Muscle layer of colon (tissue), 2 donors: Measurements from ENCODE around the gene SCN10A.

Experiments
- H3K27ac ChIP-seq: one replicate; pipeline ENCODE4 v1.7.0; 2013; ENCODE audit warnings: low read depth, mild to moderate bottlenecking, low read length, moderate library complexity
- H3K27me3 ChIP-seq, 2 donors: one replicate each; pipeline ENCODE4 v1.7.0; 2013; ENCODE audit warnings: low read length in 2 of 2, mild to moderate bottlenecking in 2 of 2; ENCODE audit not compliant: insufficient read depth in 2 of 2, control insufficient read depth in 1 of 2
- H3K36me3 ChIP-seq: one replicate; pipeline ENCODE4 v1.7.0; 2013; ENCODE audit warnings: mild to moderate bottlenecking, low read length; ENCODE audit not compliant: insufficient read depth
- H3K4me1 ChIP-seq: one replicate; pipeline ENCODE4 v1.7.0; 2013; ENCODE audit warnings: mild to moderate bottlenecking, low read length; ENCODE audit not compliant: insufficient read depth
- H3K4me3 ChIP-seq, 2 donors: one replicate each; pipeline ENCODE4 v1.7.0; 2013; ENCODE audit warnings: low read length in 2 of 2, low read depth in 1 of 2, mild to moderate bottlenecking in 1 of 2, moderate library complexity in 1 of 2
- H3K9ac ChIP-seq: one replicate; pipeline ENCODE4 v1.7.0; 2013; ENCODE audit warnings: low read length
- H3K9me3 ChIP-seq: one replicate; pipeline ENCODE4 v1.7.0; 2013; ENCODE audit warnings: mild to moderate bottlenecking, low read length
- donor health status: abdominal sarcoma.
- donor health status: Adenocarcinoma of cecum.

The SCN10A gene

DNA sequence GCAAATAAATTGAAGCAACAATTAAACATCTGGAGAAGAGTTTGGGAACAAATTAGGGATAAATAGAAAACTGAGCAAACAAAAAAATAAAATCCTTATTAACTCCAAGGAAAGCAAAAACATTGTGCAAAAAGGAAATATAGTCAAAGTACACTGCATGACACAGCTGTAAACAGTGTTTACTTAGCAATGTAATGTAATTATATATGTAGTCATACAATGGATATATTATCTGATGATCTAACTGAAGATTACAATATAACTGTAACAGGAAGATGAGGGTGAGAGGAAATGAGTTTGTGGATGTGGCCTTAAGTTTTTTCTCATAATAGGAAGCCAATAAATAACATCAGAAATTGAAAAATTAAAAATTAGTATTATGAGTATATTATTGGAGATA lies 42.5 kb downstream of the SCN10A start:
- Histone ChIP-seq H3K4me3 (no peak overlapping the region), H3K36me3 (no peaks in the 10 kb centered on the region), H3K4me1 (no peaks in the 10 kb centered on the region), H3K9me3 (no peaks in the 10 kb centered on the region), H3K27ac (no peak overlapping the region), H3K9ac (no peak overlapping the region), H3K27me3 (no peaks in the 10 kb centered on the region)

DNA sequence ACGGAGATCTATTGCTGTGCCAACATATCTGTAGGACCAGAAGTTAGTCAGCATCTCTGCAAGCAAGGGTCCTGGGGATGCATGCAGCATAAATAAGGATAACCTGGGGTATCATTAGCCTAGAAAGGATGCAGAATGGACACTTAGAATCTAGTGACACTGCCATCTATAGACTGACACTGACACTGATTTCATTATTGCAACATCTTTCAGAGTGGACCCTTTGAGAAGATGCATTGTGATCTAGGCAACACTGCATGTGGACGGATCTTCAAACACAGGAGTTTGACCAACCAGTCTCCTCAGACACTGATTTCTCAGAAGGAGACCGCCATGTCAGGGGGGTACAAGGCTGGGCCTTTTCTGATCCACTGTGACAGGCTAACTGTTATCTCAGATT lies 52.4 kb downstream of the SCN10A start:
- Histone ChIP-seq H3K9me3 (peaks cover 3% of the 10 kb centered on the region), H3K9ac (no peak overlapping the region), H3K4me3 (no peak overlapping the region), H3K4me1 (no peaks in the 10 kb centered on the region), H3K27ac (no peak overlapping the region), H3K36me3 (no peaks in the 10 kb centered on the region), H3K27me3 (no peaks in the 10 kb centered on the region)

DNA sequence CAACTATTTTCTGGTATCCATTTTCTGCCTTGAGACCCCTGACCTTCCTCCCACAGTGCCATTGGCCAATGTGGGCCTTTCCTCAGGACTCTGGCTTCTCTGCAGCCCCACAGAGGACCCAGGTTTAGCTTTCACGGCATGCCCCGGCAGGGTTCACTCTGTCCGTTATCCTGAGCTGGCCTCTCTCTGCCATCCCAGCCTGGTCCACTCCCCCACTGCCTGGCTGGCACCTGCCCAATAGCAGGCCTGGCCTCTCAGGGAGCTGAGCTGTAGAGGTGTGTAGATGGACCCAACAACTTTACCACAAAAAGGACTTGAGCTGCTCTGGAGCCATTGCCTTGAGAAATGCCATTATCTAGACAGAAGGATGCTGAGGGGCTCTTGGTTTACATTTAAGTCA lies 57.5 kb downstream of the SCN10A start:
- H3K27ac ChIP-seq: no peak overlapping the region
- H3K9ac ChIP-seq: no peak overlapping the region
- H3K27me3 ChIP-seq: no peaks in the 10 kb centered on the region
- H3K9me3 ChIP-seq: no peaks in the 10 kb centered on the region
- H3K4me3 ChIP-seq: no peak overlapping the region
- no peaks in the 10 kb centered on the region for H3K36me3 ChIP-seq
- H3K4me1 ChIP-seq: no peaks in the 10 kb centered on the region

DNA sequence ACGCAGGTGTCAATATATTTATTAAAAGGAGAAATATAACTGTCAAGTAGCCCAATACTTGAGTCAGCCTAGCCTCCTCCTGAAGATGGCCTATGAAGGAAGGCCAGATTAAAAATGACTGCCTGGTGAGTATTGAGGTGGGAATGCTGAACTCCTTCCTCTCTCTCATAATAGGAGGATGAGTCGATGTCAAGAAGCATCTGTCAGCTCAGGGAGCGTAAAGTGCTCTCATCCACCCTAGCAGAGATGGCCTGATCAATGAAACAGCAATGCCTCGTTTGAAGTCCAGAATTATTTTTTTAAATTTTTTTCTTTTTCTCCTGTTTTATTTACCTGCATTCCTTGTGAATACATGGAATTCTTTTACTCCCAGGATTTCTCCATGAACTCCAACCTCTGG lies 58.3 kb downstream of the SCN10A start:
- Histone ChIP-seq H3K27me3 (no peaks in the 10 kb centered on the region), H3K36me3 (no peaks in the 10 kb centered on the region), H3K27ac (no peak overlapping the region), H3K4me3 (no peak overlapping the region), H3K9me3 (no peaks in the 10 kb centered on the region), H3K9ac (no peak overlapping the region), H3K4me1 (no peaks in the 10 kb centered on the region)

DNA sequence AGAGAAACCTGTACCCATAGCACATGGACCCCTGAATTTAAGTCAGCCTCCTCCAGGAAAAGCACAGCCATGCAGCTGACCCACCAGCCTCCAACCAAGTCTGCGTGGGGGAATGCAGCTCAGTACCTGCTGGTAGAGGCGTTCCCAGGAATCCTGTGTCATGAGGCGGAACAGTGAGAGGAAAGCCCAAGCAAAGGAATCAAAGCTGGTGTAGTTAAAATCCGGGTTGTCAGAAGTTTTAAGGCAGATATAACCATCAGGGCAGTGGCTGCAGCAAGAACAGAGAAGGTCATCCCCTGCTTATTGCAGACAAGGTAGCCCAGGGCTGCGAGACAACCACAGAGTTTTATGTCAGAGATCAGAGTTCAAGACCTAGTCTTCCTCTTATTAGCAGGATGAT lies 59.1 kb downstream of the SCN10A start:
- Histone ChIP-seq H3K9me3 (no peaks in the 10 kb centered on the region), H3K4me3 (no peak overlapping the region), H3K36me3 (no peaks in the 10 kb centered on the region), H3K27me3 (no peaks in the 10 kb centered on the region), H3K9ac (no peak overlapping the region), H3K4me1 (no peaks in the 10 kb centered on the region), H3K27ac (no peak overlapping the region)

DNA sequence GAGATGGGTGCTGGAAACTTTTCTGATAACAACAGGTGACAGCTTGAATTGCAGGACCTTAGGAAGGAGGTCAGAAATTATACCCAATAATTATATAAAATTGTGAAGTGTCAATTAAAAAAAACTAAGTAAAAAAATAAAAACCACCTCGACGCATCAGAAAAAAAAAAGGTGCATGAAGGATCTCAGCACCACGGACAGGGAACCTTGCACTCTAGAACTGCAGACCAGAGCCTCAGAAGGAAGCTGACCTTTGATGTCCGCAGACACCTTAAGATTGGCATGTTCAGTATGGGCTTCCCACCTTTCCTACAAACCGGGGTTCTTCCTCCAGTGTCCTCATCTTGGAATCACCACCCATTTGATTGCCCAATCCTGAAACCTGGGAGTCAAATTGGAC lies 60.9 kb downstream of the SCN10A start:
- no peaks in the 10 kb centered on the region for H3K4me1 ChIP-seq
- no peak overlapping the region for H3K27ac ChIP-seq
- H3K9ac ChIP-seq: no peak overlapping the region
- no peaks in the 10 kb centered on the region for H3K27me3 ChIP-seq
- no peak overlapping the region for H3K4me3 ChIP-seq
- H3K36me3 ChIP-seq: no peaks in the 10 kb centered on the region
- no peaks in the 10 kb centered on the region for H3K9me3 ChIP-seq

DNA sequence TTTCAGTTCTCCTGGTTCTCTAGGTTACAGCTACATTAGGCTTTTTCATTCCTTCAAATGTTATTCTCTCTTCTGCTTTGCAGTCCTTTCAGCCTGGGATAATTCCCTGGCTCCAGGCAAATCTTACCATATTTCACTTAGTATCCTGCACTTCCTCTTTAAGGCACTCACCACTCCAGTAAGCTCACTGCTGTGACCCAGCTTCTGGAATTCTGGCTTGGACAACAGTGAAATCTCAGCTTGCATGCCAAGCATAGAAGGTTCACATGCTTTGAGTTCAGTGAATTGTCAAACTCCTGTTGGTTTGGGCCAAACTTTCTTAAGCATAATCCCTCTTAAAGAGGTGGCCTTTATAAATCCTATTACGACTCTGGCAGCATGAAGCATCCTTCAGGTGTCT lies 69.4 kb downstream of the SCN10A start:
- H3K27me3 ChIP-seq: no peaks in the 10 kb centered on the region
- H3K4me3 ChIP-seq: no peak overlapping the region
- no peak overlapping the region for H3K9ac ChIP-seq
- H3K27ac ChIP-seq: no peak overlapping the region
- H3K36me3 ChIP-seq: no peaks in the 10 kb centered on the region
- H3K9me3 ChIP-seq: no peaks in the 10 kb centered on the region
- no peaks in the 10 kb centered on the region for H3K4me1 ChIP-seq

DNA sequence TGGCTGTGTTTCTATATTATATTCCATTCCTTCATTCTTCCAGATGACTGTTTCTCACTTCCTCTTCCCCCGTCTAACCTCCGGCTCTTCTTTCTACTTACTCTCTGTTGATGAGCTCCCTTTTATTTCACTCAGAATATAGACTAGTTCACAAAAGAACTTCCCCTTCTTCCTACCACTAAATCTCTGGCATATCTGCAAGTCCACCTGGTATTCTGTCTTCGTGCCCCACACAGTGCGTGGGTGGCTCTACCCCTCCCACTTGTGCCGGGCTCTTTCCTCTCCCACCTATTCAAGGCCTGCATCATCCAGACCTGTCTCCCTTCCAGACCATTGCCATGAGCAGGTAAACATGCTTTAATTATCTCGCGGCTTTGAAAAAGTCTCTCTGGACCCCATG lies 73.0 kb downstream of the SCN10A start:
- Histone ChIP-seq H3K9ac (no peak overlapping the region), H3K4me1 (no peaks in the 10 kb centered on the region), H3K9me3 (no peaks in the 10 kb centered on the region), H3K27ac (no peak overlapping the region), H3K4me3 (no peak overlapping the region), H3K27me3 (no peaks in the 10 kb centered on the region), H3K36me3 (no peaks in the 10 kb centered on the region)

DNA sequence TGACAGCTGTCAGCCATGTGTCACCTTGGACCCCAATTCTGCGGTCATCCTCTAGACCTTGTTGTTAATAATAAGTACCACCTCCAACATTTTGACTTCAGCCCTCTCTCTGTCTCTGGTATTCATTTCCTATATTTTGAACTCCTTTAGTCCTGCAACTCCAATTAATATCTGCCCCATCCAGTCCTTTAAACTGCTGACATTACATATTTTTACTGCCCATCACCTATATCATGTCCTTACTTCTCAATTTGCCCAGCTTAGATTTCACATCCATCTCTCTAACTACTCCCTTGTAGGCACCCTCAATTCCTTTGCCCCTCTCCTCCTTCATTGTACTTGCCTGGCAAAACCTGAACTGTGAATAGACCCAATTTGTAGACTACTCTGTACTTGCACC lies 73.5 kb downstream of the SCN10A start:
- no peak overlapping the region for H3K9ac ChIP-seq
- no peaks in the 10 kb centered on the region for H3K9me3 ChIP-seq
- H3K4me1 ChIP-seq: no peaks in the 10 kb centered on the region
- no peak overlapping the region for H3K4me3 ChIP-seq
- no peak overlapping the region for H3K27ac ChIP-seq
- no peaks in the 10 kb centered on the region for H3K27me3 ChIP-seq
- H3K36me3 ChIP-seq: no peaks in the 10 kb centered on the region

DNA sequence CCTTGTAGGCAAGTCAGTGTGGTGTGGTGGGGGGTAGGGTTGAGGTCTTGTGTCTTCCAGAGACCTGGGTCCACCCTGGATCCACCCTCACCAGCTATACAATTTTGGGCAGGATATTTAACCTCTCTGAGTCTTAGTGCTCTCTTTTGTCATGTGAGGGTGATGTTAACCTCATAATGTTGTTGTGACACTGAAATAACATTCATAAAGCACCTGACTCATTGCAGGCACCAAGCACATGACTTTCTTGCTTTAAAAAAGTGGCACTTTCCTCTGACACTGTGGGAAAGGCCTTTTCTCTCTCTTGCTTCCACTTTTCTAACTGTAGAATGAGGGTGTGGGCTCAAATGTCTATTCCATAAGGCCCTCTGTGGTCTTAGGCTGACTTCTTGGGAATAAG lies 75.5 kb downstream of the SCN10A start:
- Histone ChIP-seq H3K4me3 (no peak overlapping the region), H3K9me3 (no peaks in the 10 kb centered on the region), H3K27me3 (no peaks in the 10 kb centered on the region), H3K4me1 (no peaks in the 10 kb centered on the region), H3K27ac (no peak overlapping the region), H3K9ac (no peak overlapping the region), H3K36me3 (no peaks in the 10 kb centered on the region)

DNA sequence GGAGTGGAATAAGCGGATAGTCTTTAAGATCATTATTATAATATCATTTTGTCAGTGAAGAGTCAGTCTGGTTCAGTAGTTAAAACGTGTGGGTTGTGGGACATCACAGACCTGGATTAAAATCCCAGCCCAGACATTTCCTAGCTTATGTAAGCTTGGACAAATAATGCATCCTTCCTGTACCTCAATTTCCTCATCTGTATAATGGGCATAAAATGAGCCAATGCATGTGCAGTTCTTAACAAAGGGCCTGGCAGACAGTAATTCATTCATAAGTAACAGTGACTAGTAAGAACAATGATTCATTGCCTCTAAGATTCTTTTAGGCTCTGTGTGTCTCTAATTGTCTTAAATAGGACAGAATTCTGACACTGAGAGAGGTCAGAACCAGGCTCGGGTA lies 76.1 kb downstream of the SCN10A start:
- no peak overlapping the region for H3K9ac ChIP-seq
- no peaks in the 10 kb centered on the region for H3K4me1 ChIP-seq
- H3K27ac ChIP-seq: no peak overlapping the region
- H3K9me3 ChIP-seq: no peaks in the 10 kb centered on the region
- H3K27me3 ChIP-seq: no peaks in the 10 kb centered on the region
- H3K4me3 ChIP-seq: no peak overlapping the region
- H3K36me3 ChIP-seq: no peaks in the 10 kb centered on the region

DNA sequence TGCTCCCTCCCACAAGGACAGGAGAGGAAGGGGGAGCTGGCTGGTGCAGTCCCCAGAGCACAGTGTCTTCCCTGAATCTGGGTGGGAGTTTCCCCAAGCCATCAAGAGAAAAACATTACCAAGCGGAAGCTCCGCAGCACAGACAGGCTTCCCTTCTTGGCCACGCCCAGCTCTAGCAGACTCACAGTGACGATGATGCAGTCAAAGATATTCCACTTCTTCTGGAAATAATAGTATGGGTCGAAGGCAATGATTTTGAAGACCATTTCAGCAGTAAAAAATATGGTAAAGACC lies 76.7 kb downstream of the SCN10A start:
- H3K9me3 ChIP-seq: no peaks in the 10 kb centered on the region
- no peak overlapping the region for H3K9ac ChIP-seq
- no peaks in the 10 kb centered on the region for H3K27me3 ChIP-seq
- H3K4me3 ChIP-seq: no peak overlapping the region
- no peak overlapping the region for H3K27ac ChIP-seq
- no peaks in the 10 kb centered on the region for H3K36me3 ChIP-seq
- no peaks in the 10 kb centered on the region for H3K4me1 ChIP-seq
